Activated CD8-positive, alpha-beta memory T cell treated with anti-CD3 and anti-CD28 coated beads, Interleukin-2, amount 50 U/mL, for 24 hours (primary cell): ENCODE results near the gene AMOTL1.

ENCODE experiments used
- DNase-seq: peaks from one replicate; pipeline ENCODE4 v3.0.0-alpha.2; 2020; ENCODE audit errors: extremely low read depth

The AMOTL1 gene

GRCh38 chr11:94854770-94855633 is 86.8 kb downstream of the AMOTL1 start:
- DNase-seq, result no peak

GRCh38 chr11:94855666-94856065 is 87.5 kb downstream of the AMOTL1 start:
- DNase-seq, result no peak

- DNase-seq, result no peak
Measured at GRCh38 chr11:94856443-94856842, 88.3 kb downstream of the AMOTL1 start.

- no peak for DNase-seq
Measured at GRCh38 chr11:94857337-94857736, 89.2 kb downstream of the AMOTL1 start.

GRCh38 chr11:94858012-94858705 is 90.0 kb downstream of the AMOTL1 start:
- no peak for DNase-seq

GRCh38 chr11:94860333-94860732 is 92.2 kb downstream of the AMOTL1 start:
- no peak for DNase-seq

GRCh38 chr11:94861306-94861845 is 93.2 kb downstream of the AMOTL1 start:
- no peak for DNase-seq

- no peak for DNase-seq
Measured at GRCh38 chr11:94862926-94863880, 95.0 kb downstream of the AMOTL1 start.

GRCh38 chr11:94864506-94865045 is 96.4 kb downstream of the AMOTL1 start:
- no peak for DNase-seq

GRCh38 chr11:94866231-94866822 is 98.2 kb downstream of the AMOTL1 start:
- no peak for DNase-seq

GRCh38 chr11:94866936-94867795 is 99.0 kb downstream of the AMOTL1 start:
- DNase-seq, result no peak

- DNase-seq, result no peak
Measured at GRCh38 chr11:94868468-94868867, 100.3 kb downstream of the AMOTL1 start.

- DNase-seq, result no peak
Measured at GRCh38 chr11:94869186-94869585, 101.0 kb downstream of the AMOTL1 start.

- DNase-seq, result no peak
Measured at GRCh38 chr11:94870422-94870821, 102.3 kb downstream of the AMOTL1 start.

GRCh38 chr11:94871491-94872185 is 103.5 kb downstream of the AMOTL1 start:
- no peak for DNase-seq

GRCh38 chr11:94873916-94874540 is 105.9 kb downstream of the AMOTL1 start:
- DNase-seq, result no peak

GRCh38 chr11:94876222-94876621 is 108.1 kb downstream of the AMOTL1 start:
- no peak for DNase-seq

GRCh38 chr11:94876645-94877442 is 108.7 kb downstream of the AMOTL1 start:
- DNase-seq, result peak; percentile 19
